GM21367 (cell line): ENCODE results near the gene SERGEF.
A peak's percentile ranks its signal among the peaks of the same experiment; 100 is the strongest.
"Not testable (repeated sequence)": the region's sequence is repeated elsewhere in the genome, so short reads cannot be mapped to it uniquely, and the experiment has no call there.

Experiments
- ATAC-seq: cut with Tn5 transposase; IDR thresholded peaks from one replicate; pipeline ENCODE4 v1.9.1; 2021; ENCODE audit not compliant: unreplicated experiment

Gene SERGEF

GRCh38 chr11:17915500-17916143 is 97.2 kb downstream of the SERGEF start:
- ATAC-seq = no peak

- no peak for ATAC-seq
These were observed 97.9 kb downstream of the SERGEF start for GRCh38 chr11:17914957-17915356.

GRCh38 chr11:17907046-17907445 is 105.8 kb downstream of the SERGEF start:
- no peak for ATAC-seq

- ATAC-seq = no peak
These were observed 106.4 kb downstream of the SERGEF start for GRCh38 chr11:17906436-17906835.

- ATAC-seq = peak; percentile 92
These were observed 107.4 kb downstream of the SERGEF start for GRCh38 chr11:17905477-17905876.

GRCh38 chr11:17901481-17901880 is 111.4 kb downstream of the SERGEF start:
- no peak for ATAC-seq

GRCh38 chr11:17898782-17899181 is 114.1 kb downstream of the SERGEF start:
- no peak for ATAC-seq

- ATAC-seq = no peak
These were observed 114.8 kb downstream of the SERGEF start for GRCh38 chr11:17898071-17898470.

GRCh38 chr11:17897495-17897894 is 115.4 kb downstream of the SERGEF start:
- ATAC-seq = no peak

- ATAC-seq = not testable (repeated sequence)
These were observed 116.2 kb downstream of the SERGEF start for GRCh38 chr11:17896496-17897151.

- no peak for ATAC-seq
These were observed 117.8 kb downstream of the SERGEF start for GRCh38 chr11:17894929-17895658.

- ATAC-seq = no peak
These were observed 120.4 kb downstream of the SERGEF start for GRCh38 chr11:17892409-17892808.

GRCh38 chr11:17890325-17890724 is 122.5 kb downstream of the SERGEF start:
- no peak for ATAC-seq

GRCh38 chr11:17887779-17888178 is 125.1 kb downstream of the SERGEF start:
- no peak for ATAC-seq

GRCh38 chr11:17883946-17884345 is 128.9 kb downstream of the SERGEF start:
- no peak for ATAC-seq

GRCh38 chr11:17883057-17883456 is 129.8 kb downstream of the SERGEF start:
- no peak for ATAC-seq

GRCh38 chr11:17878743-17879142 is 134.1 kb downstream of the SERGEF start:
- ATAC-seq = no peak

- ATAC-seq = no peak
These were observed 135.0 kb downstream of the SERGEF start for GRCh38 chr11:17877886-17878285.

GRCh38 chr11:17876827-17877226 is 136.0 kb downstream of the SERGEF start:
- no peak for ATAC-seq

GRCh38 chr11:17875891-17876290 is 137.0 kb downstream of the SERGEF start:
- no peak for ATAC-seq

GRCh38 chr11:17873586-17873985 is 139.3 kb downstream of the SERGEF start:
- no peak for ATAC-seq

- not testable (repeated sequence) for ATAC-seq
These were observed 144.4 kb downstream of the SERGEF start for GRCh38 chr11:17868398-17868797.
